Effector memory CD4-positive, alpha-beta T cell (primary cell): ENCODE results near the gene SUDS3.
A peak's percentile ranks its signal among the peaks of the same experiment; 100 is the strongest.

Experiments
- DNase-seq, 3 donors: peaks; one replicate each; pipeline ENCODE4 v3.0.0-alpha.2; 2020
- H3K27ac ChIP-seq: 2 replicates; pipeline ENCODE4 v1.7.0; 2013; ENCODE audit warnings: mild to moderate bottlenecking, low read length, moderate library complexity; ENCODE audit not compliant: insufficient read depth, poor library complexity, severe bottlenecking
- H3K27me3 ChIP-seq: replicated peaks from 2 replicates; pipeline ENCODE4 v1.7.0; 2013; ENCODE audit warnings: mild to moderate bottlenecking, low read length; ENCODE audit not compliant: insufficient read depth, control insufficient read depth, poor library complexity, severe bottlenecking
- H3K36me3 ChIP-seq: 2 replicates; pipeline ENCODE4 v1.7.0; 2013; ENCODE audit warnings: mild to moderate bottlenecking, low read length, moderate library complexity; ENCODE audit not compliant: control insufficient read depth, insufficient read depth
- H3K4me1 ChIP-seq: 2 replicates; pipeline ENCODE4 v1.7.0; 2013; ENCODE audit warnings: low read length, mild to moderate bottlenecking; ENCODE audit not compliant: control insufficient read depth, insufficient read depth, poor library complexity, severe bottlenecking
- H3K4me3 ChIP-seq: 2 replicates; pipeline ENCODE4 v1.7.0; 2013; ENCODE audit warnings: low read length, low read depth, mild to moderate bottlenecking; ENCODE audit not compliant: insufficient read depth, poor library complexity, severe bottlenecking
- H3K9me3 ChIP-seq: 2 replicates; pipeline ENCODE4 v1.7.0; 2013; ENCODE audit warnings: mild to moderate bottlenecking, low read length, moderate library complexity; ENCODE audit not compliant: control insufficient read depth
- total RNA-seq, 3 donors: gene quantifications; one replicate each; lab custom pipeline; 2026; lab: John Stamatoyannopoulos, UW

SUDS3 gene
- total RNA-seq = 53.2 to 65.4 (median 64.5) reads per million in 3 donors

- Histone ChIP-seq H3K27me3 (no peaks in the 10 kb centered on the region), H3K4me3 (peak within 1 kb of the TSS; percentile 93), H3K4me1 (peaks cover 32% of the 10 kb centered on the region), H3K27ac (peak within 1 kb of the TSS; percentile 94), H3K9me3 (no peaks in the 10 kb centered on the region), H3K36me3 (peaks cover 16% of the 10 kb centered on the region)
- DNase-seq = peak; percentile 83 to 88 (median 85)
Measured at GRCh38 chr12:118376089-118377020, at the start of gene SUDS3. SUDS3 (plus strand) TSS chr12:118376555; CDS start chr12:118376692, 137 bp downstream.

DNA sequence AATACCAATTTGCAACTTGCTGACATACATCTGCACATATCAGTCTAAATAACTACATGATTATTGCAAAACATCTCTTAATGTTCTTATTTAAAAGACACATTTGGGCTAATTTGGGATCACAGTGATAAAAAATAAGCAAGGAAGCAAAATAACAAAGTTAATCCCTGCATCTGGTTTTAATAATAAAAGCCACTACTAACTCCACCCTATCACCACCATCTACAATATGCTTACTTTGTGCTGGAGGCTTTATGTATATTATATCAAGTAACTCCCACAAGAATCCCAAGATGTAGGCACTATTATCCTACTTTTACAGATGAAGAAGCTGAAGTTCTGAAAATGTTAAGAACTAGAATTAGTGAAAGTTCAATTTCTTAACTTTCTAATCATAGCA lies 49.4 kb upstream of the SUDS3 start:
- H3K27me3 ChIP-seq = no peaks in the 10 kb centered on the region
- no peak overlapping the region for H3K27ac ChIP-seq
- no peak for DNase-seq

GRCh38 chr12:118327391-118327790 lies 49.0 kb upstream of the SUDS3 start:
- H3K27me3 ChIP-seq = no peaks in the 10 kb centered on the region
- H3K4me1 ChIP-seq = no peaks in the 10 kb centered on the region
- H3K27ac ChIP-seq = no peak overlapping the region
- DNase-seq = no peak
- no peak overlapping the region for H3K4me3 ChIP-seq
- H3K9me3 ChIP-seq = no peaks in the 10 kb centered on the region
- no peaks in the 10 kb centered on the region for H3K36me3 ChIP-seq

More for the DNA sequence above, 49.4 kb upstream of the SUDS3 start:
- Histone ChIP-seq H3K4me1 (no peaks in the 10 kb centered on the region), H3K4me3 (no peak overlapping the region), H3K36me3 (no peaks in the 10 kb centered on the region), H3K9me3 (no peaks in the 10 kb centered on the region)

- Histone ChIP-seq H3K4me1 (no peaks in the 10 kb centered on the region), H3K27ac (no peak overlapping the region), H3K4me3 (no peak overlapping the region), H3K27me3 (no peaks in the 10 kb centered on the region), H3K9me3 (no peaks in the 10 kb centered on the region), H3K36me3 (no peaks in the 10 kb centered on the region)
- no peak for DNase-seq
Measured at GRCh38 chr12:118328486-118329330, 47.6 kb upstream of the SUDS3 start.

DNA sequence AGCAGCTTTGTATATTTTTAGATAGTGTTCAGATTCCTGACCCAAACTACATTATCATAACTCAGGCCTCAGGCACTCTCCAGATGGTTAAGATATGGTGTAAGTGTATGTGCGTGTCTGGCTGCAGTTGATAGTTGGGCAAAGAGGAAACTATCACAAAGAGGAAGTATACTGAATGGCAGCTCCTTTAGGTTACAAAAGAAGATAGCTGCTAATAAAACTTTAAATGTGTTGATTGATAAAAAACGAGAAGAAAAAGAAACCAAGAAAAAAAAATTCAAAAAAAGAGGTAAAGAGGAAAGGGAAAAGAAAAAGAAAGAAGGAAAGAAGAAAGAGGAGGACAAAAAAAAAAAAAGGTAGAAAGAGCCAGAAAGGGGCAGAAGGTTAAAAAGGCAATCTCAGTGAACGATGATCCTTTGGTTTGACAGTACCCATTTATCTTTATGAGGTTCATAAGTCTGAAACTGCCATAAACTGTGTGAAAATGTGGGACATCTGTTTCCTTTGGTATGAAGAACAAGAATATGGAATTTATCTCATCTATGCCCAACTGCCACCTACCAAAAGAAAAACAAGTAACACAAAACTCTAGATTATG lies 45.8 kb upstream of the SUDS3 start:
- DNase-seq = no peak

DNA sequence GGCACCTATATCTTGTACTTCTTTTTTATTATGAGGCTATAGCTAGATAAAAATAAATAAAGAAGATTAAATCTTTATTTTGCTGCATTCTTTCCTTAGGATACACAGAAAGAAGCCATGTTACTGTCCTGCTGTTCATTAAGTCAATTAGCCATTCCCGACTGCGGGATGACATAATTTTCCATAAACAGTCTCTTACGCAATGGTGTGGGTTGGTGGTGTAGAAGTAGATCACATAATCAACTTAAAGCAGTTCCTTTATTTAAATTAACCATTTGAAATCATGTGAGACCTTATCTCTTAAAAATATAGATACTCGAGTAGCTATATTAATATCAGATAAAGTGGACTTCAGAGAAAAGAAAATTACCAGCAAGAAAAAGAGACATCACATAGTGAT lies 43.8 kb upstream of the SUDS3 start:
- no peak overlapping the region for H3K4me3 ChIP-seq

More for the DNA sequence above, 45.8 kb upstream of the SUDS3 start:
- no peak overlapping the region for H3K27ac ChIP-seq
- H3K27me3 ChIP-seq = no peaks in the 10 kb centered on the region
- no peak overlapping the region for H3K4me3 ChIP-seq
- no peaks in the 10 kb centered on the region for H3K9me3 ChIP-seq
- H3K36me3 ChIP-seq = no peaks in the 10 kb centered on the region
- H3K4me1 ChIP-seq = no peaks in the 10 kb centered on the region

DNA sequence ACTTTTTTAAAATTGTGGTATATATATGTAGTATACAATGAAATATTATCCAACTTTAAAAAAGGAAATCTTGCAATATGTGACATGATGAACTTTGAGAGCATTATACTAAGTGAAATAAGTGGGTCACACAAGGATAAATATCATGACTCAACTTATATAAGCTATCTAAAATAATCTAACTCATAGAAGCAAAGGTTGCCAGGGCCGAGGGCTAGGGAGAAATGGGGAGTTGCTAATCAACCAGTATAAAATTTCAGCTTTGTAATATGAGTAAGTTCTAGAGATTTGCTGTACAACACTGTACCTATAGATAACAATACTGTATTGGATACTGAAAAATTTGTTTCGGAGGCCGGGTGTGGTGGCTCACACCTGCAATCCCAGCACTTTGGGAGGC lies 42.1 kb upstream of the SUDS3 start:
- Histone ChIP-seq H3K27ac (no peak overlapping the region), H3K36me3 (no peaks in the 10 kb centered on the region), H3K9me3 (no peaks in the 10 kb centered on the region), H3K4me1 (no peaks in the 10 kb centered on the region), H3K4me3 (no peak overlapping the region), H3K27me3 (no peaks in the 10 kb centered on the region)
- no peak for DNase-seq

More for the DNA sequence above, 43.8 kb upstream of the SUDS3 start:
- DNase-seq = no peak
- Histone ChIP-seq H3K36me3 (no peaks in the 10 kb centered on the region), H3K9me3 (no peaks in the 10 kb centered on the region), H3K27me3 (no peaks in the 10 kb centered on the region), H3K4me1 (no peaks in the 10 kb centered on the region), H3K27ac (no peak overlapping the region)

DNA sequence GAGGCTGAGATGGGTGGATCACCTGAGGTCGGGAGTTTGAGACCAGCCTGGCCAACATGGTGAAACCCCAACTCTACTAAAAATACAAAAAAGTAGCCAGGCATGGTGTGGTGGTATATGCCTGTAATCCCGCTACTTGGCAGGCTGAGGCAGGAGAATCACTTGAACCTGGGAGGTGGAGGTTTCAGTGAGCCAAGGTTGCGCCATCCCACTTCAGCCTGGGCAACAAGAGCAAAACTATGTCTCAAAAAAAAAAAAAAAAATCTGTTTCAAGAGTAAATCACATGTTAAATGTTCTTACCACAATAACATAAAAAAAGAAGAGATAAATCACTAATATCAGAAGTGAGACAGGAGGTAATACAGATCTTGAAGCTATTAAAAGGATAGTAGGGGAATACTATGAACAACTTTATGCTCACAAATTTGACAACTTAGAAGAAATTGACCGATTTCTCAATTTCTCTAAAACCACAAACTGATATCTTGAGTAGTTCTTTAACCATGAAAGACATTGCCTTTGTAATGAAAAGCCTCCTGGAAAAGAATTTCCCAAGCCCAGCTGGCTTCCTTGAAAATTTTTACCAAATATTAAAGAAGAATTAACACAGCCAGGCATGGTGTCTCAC lies 41.3 kb upstream of the SUDS3 start:
- no peaks in the 10 kb centered on the region for H3K36me3 ChIP-seq
- no peak for DNase-seq
- H3K27ac ChIP-seq = no peak overlapping the region
- H3K4me1 ChIP-seq = no peaks in the 10 kb centered on the region
- H3K9me3 ChIP-seq = no peaks in the 10 kb centered on the region
- H3K4me3 ChIP-seq = no peak overlapping the region
- no peaks in the 10 kb centered on the region for H3K27me3 ChIP-seq

- H3K27me3 ChIP-seq = no peaks in the 10 kb centered on the region
- no peak overlapping the region for H3K27ac ChIP-seq
- H3K9me3 ChIP-seq = no peaks in the 10 kb centered on the region
- DNase-seq = no peak
- no peak overlapping the region for H3K4me3 ChIP-seq
- H3K4me1 ChIP-seq = no peaks in the 10 kb centered on the region
- H3K36me3 ChIP-seq = no peaks in the 10 kb centered on the region
Measured at GRCh38 chr12:118336123-118336522, 40.2 kb upstream of the SUDS3 start.
